Midbrain (tissue), 1 donor: ENCODE data around the gene CCDC157.

ENCODE experiments used
- DNase-seq: peaks from one replicate; lab custom pipeline; 2025; lab: John Stamatoyannopoulos, UW

Gene CCDC157

DNA sequence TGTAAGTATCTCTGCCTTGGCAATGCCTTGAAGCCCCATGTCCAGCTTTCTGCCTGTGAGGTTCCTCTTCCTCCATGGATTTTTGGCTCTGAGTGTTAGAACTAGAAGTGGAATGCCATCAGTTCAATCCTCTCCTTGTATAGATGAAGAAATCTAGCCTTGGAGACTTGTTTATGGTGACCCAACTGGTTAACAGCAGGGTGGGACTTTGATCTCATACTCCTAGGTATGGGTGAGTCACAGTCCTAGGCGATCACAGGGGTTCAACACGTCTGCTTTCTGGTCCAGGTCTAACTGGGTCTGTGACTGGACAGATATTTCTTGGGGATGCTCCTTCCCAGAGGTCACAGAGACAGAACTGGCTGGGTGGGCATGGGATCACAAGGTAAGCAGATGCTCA is 59.6 kb downstream of the CCDC157 start:
- DNase-seq, result no peak

DNA sequence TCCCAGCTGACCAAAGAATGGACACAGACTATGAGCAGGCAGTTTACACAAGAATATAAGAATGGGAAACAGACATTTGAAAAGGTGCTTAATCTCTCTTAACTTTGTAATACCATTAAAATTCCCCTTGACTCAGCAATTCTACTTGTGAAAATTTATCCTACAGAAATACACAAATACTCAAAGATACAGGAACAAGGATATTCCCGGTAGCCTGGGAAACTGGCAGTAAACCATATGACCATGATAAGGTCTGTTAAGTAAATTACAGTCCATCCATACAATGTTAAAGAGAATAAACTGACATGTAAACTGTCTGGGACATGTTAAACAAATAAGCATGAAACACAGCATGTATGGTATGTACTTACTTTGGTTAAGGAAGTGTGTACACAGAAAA is 60.0 kb downstream of the CCDC157 start:
- DNase-seq, result no peak

- DNase-seq, result peak; percentile 29
Observed at GRCh38 chr22:30420347-30421125, 63.7 kb downstream of the CCDC157 start.

- no peak for DNase-seq
Observed at GRCh38 chr22:30421695-30422480, 65.1 kb downstream of the CCDC157 start.

DNA sequence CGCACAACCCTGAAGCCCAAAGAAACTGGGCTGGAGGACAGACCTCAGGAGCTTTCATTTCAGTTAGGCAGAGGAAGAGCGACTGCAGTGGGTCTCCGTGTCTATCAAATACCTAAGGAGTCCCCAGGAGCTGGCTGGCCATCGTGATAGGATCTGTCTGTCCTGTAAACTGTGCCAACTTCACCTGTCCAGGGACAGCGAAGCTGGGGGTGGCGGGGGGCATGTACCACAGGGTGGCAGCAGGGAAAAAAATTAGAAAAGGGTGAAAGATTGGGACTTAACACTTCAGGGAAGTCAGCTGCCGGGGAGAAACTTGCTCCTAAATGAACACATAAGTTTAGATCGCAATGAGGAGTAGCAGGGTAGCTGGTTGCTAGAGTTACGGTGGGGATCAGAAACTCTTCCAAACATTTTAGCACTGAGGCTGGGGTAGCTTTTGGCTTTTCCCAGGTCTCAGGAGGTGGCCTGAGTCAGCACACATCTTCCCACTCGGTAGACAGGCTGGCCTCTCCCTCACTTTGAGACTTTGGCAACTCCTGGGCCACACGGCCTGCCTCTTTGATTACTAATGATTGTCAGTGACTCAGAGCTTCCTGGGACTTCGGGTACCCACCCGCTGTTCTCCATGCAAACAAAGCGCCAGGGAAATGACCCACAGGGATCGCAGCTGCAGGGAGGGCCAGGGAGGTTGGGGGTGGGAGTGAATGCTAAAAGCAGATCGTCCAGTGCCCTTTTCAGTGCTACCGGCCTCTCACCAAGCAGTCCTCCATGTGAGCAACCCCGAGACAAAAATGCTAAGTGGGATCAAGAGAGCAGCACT is 65.9 kb downstream of the CCDC157 start:
- DNase-seq, result peak; percentile 80

GRCh38 chr22:30423301-30423958 is 66.6 kb downstream of the CCDC157 start:
- peak; percentile 81 for DNase-seq

DNA sequence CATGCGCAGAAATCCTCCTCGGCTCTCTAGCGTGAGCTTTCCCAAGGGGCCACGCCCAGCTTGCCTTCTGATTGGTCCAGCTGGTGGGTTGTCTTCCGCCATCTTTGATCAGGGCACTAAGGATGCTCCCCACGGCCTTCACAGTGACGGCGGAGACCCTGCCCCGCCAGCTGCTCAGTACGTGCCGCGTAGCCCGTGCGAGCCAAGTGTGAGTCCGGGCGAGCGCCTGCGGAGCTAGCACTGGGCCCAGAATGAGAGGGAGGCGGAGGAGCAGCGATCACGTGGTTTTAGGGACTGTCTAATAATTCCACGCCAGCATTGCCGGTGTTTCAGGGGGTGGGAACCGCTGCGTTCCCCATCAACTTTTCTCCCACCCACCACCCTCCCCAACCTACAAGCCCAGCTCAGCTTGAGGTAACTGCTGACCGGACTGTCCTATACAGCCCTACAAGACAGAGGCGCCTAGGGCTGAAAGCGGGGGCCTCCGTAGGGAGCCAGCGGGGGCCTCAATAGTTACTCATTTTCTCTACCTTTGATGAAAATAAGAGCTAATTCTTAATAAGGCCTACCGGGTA is 67.2 kb downstream of the CCDC157 start:
- peak; percentile 99 for DNase-seq

DNA sequence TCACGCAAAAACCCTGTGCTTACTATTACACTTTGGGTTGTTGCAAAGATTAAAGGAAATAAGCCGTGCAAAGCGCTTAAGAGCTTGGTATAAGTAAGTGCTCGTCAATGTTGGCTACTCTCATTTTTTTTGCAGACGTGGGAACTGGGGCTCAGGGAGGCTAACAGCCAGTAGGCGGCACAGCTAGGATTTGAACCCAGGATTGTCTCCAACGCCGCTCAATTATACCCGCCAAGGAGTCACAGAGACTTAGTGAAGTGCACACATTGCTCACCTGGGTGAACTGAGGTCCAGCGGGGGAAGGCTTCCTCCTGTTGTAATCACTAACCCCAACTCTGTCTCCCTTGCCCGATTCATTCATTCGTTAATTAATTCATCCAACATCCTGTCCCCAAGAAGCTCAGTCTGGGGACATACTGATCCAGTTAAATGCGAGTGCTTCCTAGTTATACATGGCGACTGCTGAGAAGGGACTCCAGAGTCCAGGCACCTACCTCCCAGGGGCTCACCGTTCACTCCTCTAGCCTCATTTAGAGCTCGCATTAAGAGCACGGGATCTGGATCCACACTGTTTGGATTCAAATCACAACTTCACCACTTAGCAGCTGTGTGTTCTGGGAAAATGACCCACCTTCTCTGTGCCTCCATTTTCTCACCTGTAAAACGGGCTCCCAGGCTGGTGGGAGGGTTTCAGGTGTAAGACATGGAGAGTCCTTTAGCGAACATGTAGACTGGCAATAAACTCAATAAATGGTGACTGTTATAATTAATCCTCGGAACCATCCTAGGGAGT is 67.9 kb downstream of the CCDC157 start:
- DNase-seq, result no peak

DNA sequence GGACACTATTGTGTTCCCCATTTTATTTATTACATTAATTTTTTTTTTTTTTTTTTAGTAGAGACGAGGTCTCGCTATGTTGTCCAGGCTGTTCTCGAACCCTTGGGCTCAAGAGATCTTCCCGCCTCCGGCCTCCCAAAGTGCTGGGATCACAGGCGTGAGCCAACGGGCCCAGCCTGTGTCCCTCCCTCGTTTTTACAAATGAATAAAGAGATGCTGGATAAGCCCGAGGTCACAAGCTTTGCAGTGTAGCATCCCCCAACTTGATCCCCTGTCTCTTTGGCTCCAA is 68.5 kb downstream of the CCDC157 start:
- DNase-seq, result no peak

DNA sequence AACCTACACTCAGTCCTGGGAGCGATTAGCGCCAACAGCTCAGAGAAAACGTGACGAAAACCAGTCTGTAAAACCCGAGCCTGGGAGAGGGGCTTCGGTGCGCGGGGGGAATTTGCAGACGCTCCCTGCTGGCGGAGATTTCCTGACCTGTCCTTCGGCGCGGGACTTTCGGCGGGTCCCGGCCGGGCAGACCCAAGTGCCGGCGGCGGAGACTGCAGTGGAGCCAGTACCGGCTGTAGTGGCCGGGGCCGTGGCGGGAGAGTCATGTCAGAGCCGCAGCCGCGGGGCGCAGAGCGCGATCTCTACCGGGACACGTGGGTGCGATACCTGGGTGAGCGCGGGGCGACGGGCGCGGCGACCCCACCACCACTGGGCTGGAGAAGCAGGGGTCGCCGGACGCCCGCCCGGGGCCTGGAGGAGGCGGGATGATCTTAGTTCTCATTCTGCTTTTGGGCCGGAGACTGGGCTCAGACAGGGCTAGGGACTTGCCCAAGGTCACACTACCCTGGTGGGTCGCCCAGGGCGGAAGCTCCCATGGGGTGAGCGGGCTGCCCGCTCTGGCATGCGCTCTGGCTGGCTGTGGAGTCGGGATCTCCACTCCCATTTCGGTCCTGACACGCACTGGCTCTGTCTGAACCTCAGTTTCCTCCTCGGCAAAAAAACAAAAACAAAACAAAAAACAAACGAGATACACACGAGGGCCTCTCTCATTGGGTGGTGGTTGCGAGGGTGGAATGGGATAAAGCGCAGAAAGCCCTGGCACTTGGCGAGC is 69.0 kb downstream of the CCDC157 start, which contains the start of gene MTFP1:
MTFP1 (plus strand) TSS at position 153 of the 772 bp plus-strand sequence; CDS start at position 265, 112 bp downstream.
- peak; percentile 50 for DNase-seq
